ENCODE measurements around the gene IKZF3. TPM values are rescaled to one million over a fixed set of nuclear protein-coding genes. Genes with fewer than 3 reads are reported as not detected.

IKZF3 gene
- total and polyA plus RNA-seq, 4 experiments from 2014 or later: 3.2 to 118 (median 102) TPM

DNA sequence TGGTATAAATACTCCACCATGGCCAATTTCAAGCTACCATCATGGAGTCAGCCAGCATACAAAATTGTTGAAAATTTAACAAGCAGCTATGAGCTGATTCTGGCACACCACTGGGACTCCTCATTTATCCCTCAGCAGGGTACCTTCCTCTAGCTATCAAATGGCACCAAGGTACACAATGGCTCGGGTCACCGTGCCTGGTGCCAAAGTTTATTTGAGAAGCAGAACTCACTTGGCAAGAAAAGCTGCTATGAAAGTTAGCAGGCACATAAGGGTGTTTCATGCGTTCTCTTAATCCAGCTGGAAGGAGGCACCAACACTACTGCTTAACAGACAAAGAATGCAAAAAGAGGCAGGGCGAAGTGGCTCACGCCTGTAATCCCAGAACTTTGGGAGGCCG lies 51.6 kb downstream of the IKZF3 start:
- ChIA-PET CTCF (ENCODE audit: partially characterized antibody) (interaction anchor here (0.8 to 4.4 kb wide), 8 partner anchors 9 to 191 kb away, joined by 3 to 21 read pairs (median 8); no protein-coding TSS in a partner anchor), POLR2A (ENCODE audit: partially characterized antibody) (interaction anchor here (0.6 to 4.6 kb wide), 11 partner anchors 10 to 58 kb away, joined by 3 to 74 read pairs (median 22); partner anchors contain the start of gene IKZF3)
- no peak overlapping the region for H3K4me3 ChIP-seq (ENCODE audit: low read length in 2 of 2)
- H3K4me3 Mint-ChIP-seq: peak overlapping the region in 7 of 8 donors; percentile 36 to 78 (median 66)
- peak overlapping the region; percentile 71 to 93 (median 84) for H3K27ac Mint-ChIP-seq
- DNase-seq: no peak
- intact Hi-C loops (cut with micrococcal nuclease): loop anchor here (1.0 to 2.0 kb wide), 2 partner anchors 11 to 36 kb away; no protein-coding TSS in a partner anchor
- peaks cover 52 to 68% (median 54%) of the 10 kb centered on the region in 4 donors for H3K4me1 Mint-ChIP-seq
- H3K27ac ChIP-seq (ENCODE audit: low read depth, low read length): peak overlapping the region; percentile 44
- H3K36me3 Mint-ChIP-seq: peaks cover 21 to 23% of the 10 kb centered on the region in 2 donors
- no peaks in the 10 kb centered on the region for H3K9me3 Mint-ChIP-seq
- no peaks in the 10 kb centered on the region for H3K36me3 ChIP-seq (ENCODE audit: insufficient read depth, low read length)
- no peaks in the 10 kb centered on the region for H3K27me3 Mint-ChIP-seq
- peaks cover 72% of the 10 kb centered on the region for H3K4me1 ChIP-seq (ENCODE audit: insufficient read depth, low read length)
- H3K9me3 ChIP-seq (ENCODE audit: control insufficient read depth in 1 of 2, low read length in 2 of 2): no peaks in the 10 kb centered on the region
- no peaks in the 10 kb centered on the region for H3K27me3 ChIP-seq (ENCODE audit: insufficient read depth, low read length)

DNA sequence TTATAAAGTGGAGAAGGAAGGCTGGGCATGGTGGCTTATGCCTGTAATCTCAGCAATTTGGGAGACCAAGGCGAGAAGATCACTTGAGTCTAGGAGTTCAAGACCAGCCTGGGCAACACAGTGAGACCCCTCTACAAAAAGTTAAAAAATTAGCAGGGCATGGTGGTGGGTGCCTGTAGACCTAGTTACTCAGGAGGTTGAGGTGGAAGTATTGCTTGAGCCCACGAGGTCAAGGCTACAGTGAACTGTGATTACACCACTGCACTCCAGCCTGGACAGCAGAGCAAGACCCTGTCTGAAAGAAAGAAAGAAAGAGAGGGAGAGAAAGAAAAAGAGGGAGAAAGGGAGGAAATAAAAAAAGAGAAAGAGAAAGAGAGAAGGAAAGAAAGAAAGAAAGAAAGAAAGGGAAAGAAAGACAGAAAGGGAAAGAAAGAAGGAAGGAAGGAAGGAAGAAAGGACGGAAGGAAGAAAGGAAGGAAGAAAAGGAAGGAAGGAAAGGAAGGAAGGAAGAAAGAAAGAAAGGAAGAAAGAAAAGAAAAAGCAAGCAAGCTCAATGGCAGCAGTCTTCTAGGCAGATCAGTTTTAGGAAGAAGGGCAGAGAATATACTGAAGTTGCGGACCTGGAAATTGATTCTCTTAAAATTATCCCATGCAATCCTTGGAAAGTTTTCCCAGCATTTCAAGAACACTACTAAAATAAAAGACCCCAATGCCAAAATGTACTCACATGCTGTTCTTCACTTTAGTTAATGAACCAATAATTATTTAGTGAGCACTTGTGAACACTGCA lies 53.0 kb downstream of the IKZF3 start:
- H3K4me1 Mint-ChIP-seq: peaks cover 57 to 75% (median 59%) of the 10 kb centered on the region in 4 donors
- CTCF ChIA-PET (ENCODE audit: partially characterized antibody): interaction anchor here (1.4 to 4.4 kb wide), 2 partner anchors 30 to 57 kb away, joined by 3 to 21 read pairs; no protein-coding TSS in a partner anchor

DNA sequence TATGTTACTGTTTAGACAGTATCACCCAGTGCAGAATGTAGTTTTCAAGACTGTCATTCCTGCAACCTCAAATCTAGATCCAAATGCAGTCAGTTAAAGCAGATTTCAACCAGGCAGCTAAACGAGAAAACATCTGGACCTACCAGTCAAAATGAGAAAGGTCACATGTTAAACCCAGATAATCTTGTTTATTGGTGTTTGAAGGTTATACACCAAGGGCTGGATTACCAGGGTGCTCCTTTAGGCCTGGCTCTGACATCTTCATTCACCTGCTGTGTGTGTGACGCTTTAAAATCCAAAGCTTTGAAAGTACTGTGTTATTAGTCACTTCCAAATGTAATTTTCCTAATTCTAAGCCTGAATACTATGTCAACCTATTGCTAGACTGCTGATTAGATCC lies 54.9 kb downstream of the IKZF3 start:
- H3K27me3 Mint-ChIP-seq: no peaks in the 10 kb centered on the region
- Histone ChIP-seq H3K27ac (ENCODE audit: low read depth, low read length) (no peak overlapping the region), H3K4me3 (ENCODE audit: low read length in 2 of 2) (no peak overlapping the region), H3K27me3 (ENCODE audit: insufficient read depth, low read length) (no peaks in the 10 kb centered on the region), H3K9me3 (ENCODE audit: control insufficient read depth in 1 of 2, low read length in 2 of 2) (no peaks in the 10 kb centered on the region), H3K4me1 (ENCODE audit: insufficient read depth, low read length) (peaks cover 60% of the 10 kb centered on the region), H3K36me3 (ENCODE audit: insufficient read depth, low read length) (no peaks in the 10 kb centered on the region)
- peaks cover 18 to 24% of the 10 kb centered on the region in 2 donors for H3K36me3 Mint-ChIP-seq
- peak overlapping the region in 3 of 7 donors; percentile 47 to 76 (median 51) for H3K27ac Mint-ChIP-seq
- intact Hi-C loops (cut with micrococcal nuclease): no loop called here
- no peaks in the 10 kb centered on the region for H3K9me3 Mint-ChIP-seq
- H3K4me3 Mint-ChIP-seq: no peak overlapping the region
- H3K4me1 Mint-ChIP-seq: peaks cover 55 to 72% (median 58%) of the 10 kb centered on the region in 4 donors
- no peak for DNase-seq
- ChIA-PET CTCF (ENCODE audit: partially characterized antibody) (no interaction called here), POLR2A (ENCODE audit: partially characterized antibody) (interaction anchor here (0.9 to 4.9 kb wide), 5 partner anchors 10 to 53 kb away, joined by 3 to 37 read pairs (median 3); no protein-coding TSS in a partner anchor)

More for the DNA sequence above, 53.0 kb downstream of the IKZF3 start:
- Histone ChIP-seq H3K9me3 (ENCODE audit: control insufficient read depth in 1 of 2, low read length in 2 of 2) (no peaks in the 10 kb centered on the region), H3K4me1 (ENCODE audit: insufficient read depth, low read length) (peaks cover 66% of the 10 kb centered on the region), H3K4me3 (ENCODE audit: low read length in 2 of 2) (no peak overlapping the region), H3K27ac (ENCODE audit: low read depth, low read length) (no peak overlapping the region), H3K36me3 (ENCODE audit: insufficient read depth, low read length) (no peaks in the 10 kb centered on the region), H3K27me3 (ENCODE audit: insufficient read depth, low read length) (no peaks in the 10 kb centered on the region)
- POLR2A ChIA-PET (ENCODE audit: partially characterized antibody): interaction anchor here (0.7 to 4.6 kb wide), 7 partner anchors 12 to 928 kb away, joined by 3 to 74 read pairs (median 22); no protein-coding TSS in a partner anchor
- Mint-ChIP-seq H3K4me3 (peak overlapping the region in 4 of 8 donors; percentile 21 to 58 (median 31)), H3K27me3 (no peaks in the 10 kb centered on the region), H3K9me3 (no peaks in the 10 kb centered on the region), H3K36me3 (peaks cover 21 to 26% of the 10 kb centered on the region in 2 donors), H3K27ac (peak overlapping the region; percentile 52 to 94 (median 83))
- intact Hi-C loops (cut with micrococcal nuclease): no loop called here
- DNase-seq: no peak

DNA sequence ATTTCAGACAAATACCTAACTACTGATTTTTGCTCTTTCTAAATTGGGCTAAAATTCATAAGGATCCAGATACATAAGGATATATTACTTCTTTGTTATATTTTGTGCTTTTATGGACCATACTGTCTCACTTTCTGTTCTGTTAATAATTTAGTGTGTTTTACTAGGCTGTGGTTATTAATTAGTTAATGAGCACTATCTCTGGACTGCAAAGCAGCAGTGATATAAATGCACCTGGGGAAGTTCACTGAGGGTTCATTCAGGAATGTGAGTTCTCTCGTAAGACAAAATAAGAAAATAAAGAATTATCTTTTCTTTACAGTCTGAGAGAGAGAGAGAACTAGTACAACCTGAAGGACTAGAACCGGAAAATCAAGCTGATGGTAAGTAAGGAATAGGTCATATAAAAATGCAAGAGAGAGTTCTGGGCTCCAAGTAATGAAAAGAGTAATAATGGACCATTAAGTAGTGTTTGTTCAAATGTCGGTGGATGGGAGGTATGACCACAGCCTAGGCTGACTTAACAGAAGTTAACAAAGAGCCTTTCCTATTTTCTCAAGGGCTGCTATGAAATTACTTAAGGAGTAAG lies 55.6 kb downstream of the IKZF3 start:
- Histone ChIP-seq H3K36me3 (ENCODE audit: insufficient read depth, low read length) (no peaks in the 10 kb centered on the region), H3K9me3 (ENCODE audit: control insufficient read depth in 1 of 2, low read length in 2 of 2) (no peaks in the 10 kb centered on the region), H3K27ac (ENCODE audit: low read depth, low read length) (no peak overlapping the region), H3K4me1 (ENCODE audit: insufficient read depth, low read length) (peaks cover 53% of the 10 kb centered on the region), H3K4me3 (ENCODE audit: low read length in 2 of 2) (no peak overlapping the region), H3K27me3 (ENCODE audit: insufficient read depth, low read length) (no peaks in the 10 kb centered on the region)
- H3K4me1 Mint-ChIP-seq: peaks cover 48 to 64% (median 53%) of the 10 kb centered on the region in 4 donors
- H3K27ac Mint-ChIP-seq: peak overlapping the region in 2 of 7 donors; percentile 20 to 31
- POLR2A ChIA-PET (ENCODE audit: partially characterized antibody): interaction anchor here (0.9 to 4.9 kb wide), 6 partner anchors 11 to 54 kb away, joined by 3 to 37 read pairs (median 4); no protein-coding TSS in a partner anchor
- CTCF ChIA-PET (ENCODE audit: partially characterized antibody): interaction anchor here (1.0 kb wide), 1 partner anchor 10 kb away, joined by 3 read pairs; no protein-coding TSS in a partner anchor
- no peak for DNase-seq
- peaks cover 13 to 24% of the 10 kb centered on the region in 2 donors for H3K36me3 Mint-ChIP-seq
- H3K4me3 Mint-ChIP-seq: no peak overlapping the region
- intact Hi-C loops (cut with micrococcal nuclease): no loop called here
- H3K9me3 Mint-ChIP-seq: no peaks in the 10 kb centered on the region
- no peaks in the 10 kb centered on the region for H3K27me3 Mint-ChIP-seq

DNA sequence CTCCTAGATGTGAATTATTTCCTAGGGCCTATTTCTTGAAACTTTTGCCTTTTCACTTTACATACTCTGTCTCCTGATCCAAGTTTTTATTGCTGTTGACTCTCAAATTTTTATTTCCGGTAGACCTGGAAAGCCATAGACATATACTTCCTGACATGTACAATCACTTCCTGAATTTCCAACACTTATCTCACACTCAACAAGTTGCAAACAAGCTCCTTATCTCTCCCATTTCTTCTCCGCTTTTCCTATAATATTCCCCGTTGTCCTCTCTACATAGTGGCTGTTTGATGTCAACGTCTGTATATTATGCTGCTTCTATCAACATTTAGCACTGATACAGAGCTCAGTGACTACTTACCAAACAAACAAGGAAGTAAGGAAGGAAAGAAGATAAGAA lies 59.3 kb downstream of the IKZF3 start:
- Mint-ChIP-seq H3K27ac (peak overlapping the region in 2 of 7 donors; percentile 15 to 23), H3K36me3 (peaks cover 17 to 24% of the 10 kb centered on the region in 2 donors), H3K27me3 (no peaks in the 10 kb centered on the region), H3K4me3 (no peak overlapping the region), H3K9me3 (no peaks in the 10 kb centered on the region), H3K4me1 (peaks cover 40 to 54% (median 43%) of the 10 kb centered on the region in 4 donors)
- CTCF ChIA-PET (ENCODE audit: partially characterized antibody): interaction anchor here (1.1 to 1.8 kb wide), 3 partner anchors 9 to 137 kb away, joined by 3 to 5 read pairs (median 3); no protein-coding TSS in a partner anchor
- POLR2A ChIA-PET (ENCODE audit: partially characterized antibody): interaction anchor here (1.5 to 4.9 kb wide), 3 partner anchors 11 to 35 kb away, joined by 4 to 37 read pairs (median 12); no protein-coding TSS in a partner anchor
- Histone ChIP-seq H3K4me1 (ENCODE audit: insufficient read depth, low read length) (peaks cover 41% of the 10 kb centered on the region), H3K9me3 (ENCODE audit: control insufficient read depth in 1 of 2, low read length in 2 of 2) (no peaks in the 10 kb centered on the region), H3K4me3 (ENCODE audit: low read length in 2 of 2) (no peak overlapping the region), H3K27ac (ENCODE audit: low read depth, low read length) (no peak overlapping the region), H3K36me3 (ENCODE audit: insufficient read depth, low read length) (no peaks in the 10 kb centered on the region), H3K27me3 (ENCODE audit: insufficient read depth, low read length) (no peaks in the 10 kb centered on the region)
- DNase-seq: no peak
- intact Hi-C loops (cut with micrococcal nuclease): no loop called here

DNA sequence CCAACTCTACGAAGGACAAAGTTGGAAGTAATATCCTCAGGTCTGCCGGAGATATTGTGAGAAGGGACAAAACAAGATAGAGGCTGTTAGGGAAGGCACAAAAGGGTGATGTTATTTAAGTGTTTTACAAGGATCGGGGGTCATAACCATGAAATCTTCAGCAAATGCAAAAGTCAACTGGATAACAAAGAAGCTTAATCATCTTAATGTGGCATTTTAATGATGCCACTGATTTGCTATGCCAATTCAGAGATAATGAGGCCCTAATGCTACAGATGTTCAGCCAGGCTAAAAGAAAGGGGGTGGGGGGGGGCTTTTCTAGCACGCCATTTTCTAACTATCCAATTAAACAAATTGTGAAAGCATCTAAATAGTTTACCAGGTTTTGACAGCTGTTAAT lies 63.1 kb downstream of the IKZF3 start:
- H3K4me1 Mint-ChIP-seq: peaks cover 44 to 67% (median 55%) of the 10 kb centered on the region in 4 donors
- H3K9me3 Mint-ChIP-seq: no peaks in the 10 kb centered on the region
- H3K27me3 Mint-ChIP-seq: no peaks in the 10 kb centered on the region
- ChIA-PET CTCF (ENCODE audit: partially characterized antibody) (interaction anchor here (1.1 to 2.2 kb wide), 3 partner anchors 12 to 46 kb away, joined by 3 to 8 read pairs (median 4); no protein-coding TSS in a partner anchor), POLR2A (ENCODE audit: partially characterized antibody) (interaction anchor here (0.7 to 3.4 kb wide), 11 partner anchors 8 to 179 kb away, joined by 3 to 33 read pairs (median 4); no protein-coding TSS in a partner anchor)
- H3K36me3 Mint-ChIP-seq: peaks cover 12 to 28% of the 10 kb centered on the region in 2 donors
- no peaks in the 10 kb centered on the region for H3K9me3 ChIP-seq (ENCODE audit: control insufficient read depth in 1 of 2, low read length in 2 of 2)
- H3K27ac Mint-ChIP-seq: peak overlapping the region; percentile 79 to 96 (median 91)
- peak overlapping the region in 1 of 2 donors; percentile 12 for H3K4me3 ChIP-seq (ENCODE audit: low read length in 2 of 2)
- intact Hi-C loops (cut with micrococcal nuclease): loop anchor here (1.0 to 2.0 kb wide), 2 partner anchors 11 to 18 kb away; no protein-coding TSS in a partner anchor
- H3K36me3 ChIP-seq (ENCODE audit: insufficient read depth, low read length): no peaks in the 10 kb centered on the region
- peaks cover 42% of the 10 kb centered on the region for H3K4me1 ChIP-seq (ENCODE audit: insufficient read depth, low read length)
- H3K27ac ChIP-seq (ENCODE audit: low read depth, low read length): peak overlapping the region; percentile 50
- H3K27me3 ChIP-seq (ENCODE audit: insufficient read depth, low read length): no peaks in the 10 kb centered on the region
- peak overlapping the region in 7 of 8 donors; percentile 13 to 81 (median 63) for H3K4me3 Mint-ChIP-seq
- DNase-seq: no peak

Measured in CD4-positive, alpha-beta memory T cell (primary cell).